Nephron progenitor cell (in vitro differentiated cells): ENCODE data around the gene EPAS1.

ENCODE experiments used
- DNase-seq: peaks from one replicate; pipeline ENCODE4 v3.0.0; 2021
- H3K27ac Mint-ChIP-seq: 2 replicates; pipeline ENCODE4 v1.8.0; 2021; ENCODE audit warnings: mild to moderate bottlenecking, moderate library complexity, mixed read lengths
- H3K27me3 Mint-ChIP-seq: 2 replicates; pipeline ENCODE4 v1.8.0; 2021; ENCODE audit warnings: mild to moderate bottlenecking, low read depth, mixed read lengths; ENCODE audit not compliant: poor library complexity
- H3K36me3 Mint-ChIP-seq: 2 replicates; pipeline ENCODE4 v1.8.0; 2021; ENCODE audit warnings: low read depth, mixed read lengths
- H3K4me1 Mint-ChIP-seq: 2 replicates; pipeline ENCODE4 v1.8.0; 2021; ENCODE audit warnings: mixed read lengths
- H3K4me3 Mint-ChIP-seq: 2 replicates; pipeline ENCODE4 v1.8.0; 2021; ENCODE audit warnings: mild to moderate bottlenecking, moderate library complexity, mixed read lengths
- H3K9me3 Mint-ChIP-seq: 2 replicates; pipeline ENCODE4 v1.8.0; 2021; ENCODE audit warnings: mild to moderate bottlenecking, moderate library complexity, mixed read lengths
- CTCF ChIP-seq: fragments of 200-600 bp; sonication (generic); IDR thresholded peaks from 2 replicates; pipeline ENCODE4 v1.5.0; 2021; ENCODE audit warnings: antibody characterized with exemption

EPAS1 gene

GRCh38 chr2:46275995-46276394 lies 21.2 kb upstream of the EPAS1 start:
- Mint-ChIP-seq H3K4me1 (peaks cover 28% of the 10 kb centered on the region), H3K36me3 (no peaks in the 10 kb centered on the region), H3K4me3 (no peak overlapping the region), H3K27ac (no peak overlapping the region), H3K27me3 (peaks cover 31% of the 10 kb centered on the region), H3K9me3 (no peaks in the 10 kb centered on the region)
- peak; percentile 52 for DNase-seq
- TF ChIP-seq CTCF: no peak

DNA sequence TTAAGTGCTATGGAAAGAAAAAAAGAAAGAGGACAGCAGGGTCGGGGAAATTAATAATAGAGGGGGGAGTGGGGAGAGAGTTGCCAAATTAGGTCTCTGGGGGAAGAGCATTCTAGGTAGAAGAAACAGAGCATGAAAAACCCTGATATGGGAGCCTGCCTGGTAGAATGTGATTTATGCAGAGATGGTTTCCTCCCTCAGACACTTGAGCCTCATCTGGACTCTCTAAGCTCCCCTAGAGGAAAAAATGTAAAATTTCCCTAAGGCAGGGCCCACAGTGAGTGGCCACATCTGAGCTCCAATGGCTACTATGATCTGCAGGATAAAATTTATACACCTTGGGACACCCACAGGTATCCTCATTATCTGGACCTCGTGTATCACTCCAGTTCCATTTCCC lies 20.6 kb upstream of the EPAS1 start:
- Mint-ChIP-seq H3K4me1 (peaks cover 28% of the 10 kb centered on the region), H3K36me3 (no peaks in the 10 kb centered on the region), H3K27ac (no peak overlapping the region), H3K9me3 (no peaks in the 10 kb centered on the region), H3K27me3 (peaks cover 32% of the 10 kb centered on the region), H3K4me3 (no peak overlapping the region)
- TF ChIP-seq CTCF: peak; percentile 26
- no peak for DNase-seq

DNA sequence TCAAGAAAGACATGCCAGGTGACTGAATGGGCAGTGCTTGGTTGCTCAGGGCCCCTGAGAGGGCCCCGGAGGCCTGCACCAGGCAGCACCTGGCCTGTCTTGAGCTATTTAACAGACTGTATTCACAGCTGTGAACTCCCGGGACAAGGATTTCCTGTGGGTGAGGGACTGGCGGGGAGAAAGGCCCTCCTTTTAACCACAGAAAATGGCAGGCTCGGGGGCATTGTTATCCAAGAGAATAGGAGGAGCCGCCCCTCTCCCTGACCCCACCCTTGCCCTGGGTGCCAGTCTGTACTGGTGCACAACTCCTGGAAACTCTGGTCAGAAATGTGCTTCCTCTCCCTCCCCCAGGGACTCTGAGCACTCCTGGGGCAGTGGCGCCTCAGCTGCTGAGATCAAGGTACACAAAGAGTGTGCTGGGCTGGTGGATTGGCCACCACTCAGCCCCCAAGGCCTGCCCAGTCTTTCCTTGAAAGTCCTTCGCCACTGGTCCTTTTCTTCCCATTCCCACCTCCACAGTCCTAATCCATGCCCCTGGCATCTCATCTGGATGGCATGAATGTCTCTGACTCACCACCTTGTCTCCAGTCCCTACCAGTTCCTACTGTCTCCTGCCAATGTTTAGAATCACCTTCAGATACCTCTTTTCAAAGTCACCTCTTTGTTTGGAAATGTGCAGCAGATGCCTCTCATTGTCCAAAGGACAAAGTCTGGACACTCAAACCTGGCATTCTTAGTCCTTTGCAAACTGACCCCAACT lies 19.6 kb upstream of the EPAS1 start:
- peaks cover 38% of the 10 kb centered on the region for H3K27me3 Mint-ChIP-seq
- no peak overlapping the region for H3K4me3 Mint-ChIP-seq
- no peaks in the 10 kb centered on the region for H3K36me3 Mint-ChIP-seq
- no peak for TF ChIP-seq CTCF
- H3K4me1 Mint-ChIP-seq: peaks cover 28% of the 10 kb centered on the region
- H3K27ac Mint-ChIP-seq: no peak overlapping the region
- DNase-seq: no peak
- H3K9me3 Mint-ChIP-seq: no peaks in the 10 kb centered on the region

DNA sequence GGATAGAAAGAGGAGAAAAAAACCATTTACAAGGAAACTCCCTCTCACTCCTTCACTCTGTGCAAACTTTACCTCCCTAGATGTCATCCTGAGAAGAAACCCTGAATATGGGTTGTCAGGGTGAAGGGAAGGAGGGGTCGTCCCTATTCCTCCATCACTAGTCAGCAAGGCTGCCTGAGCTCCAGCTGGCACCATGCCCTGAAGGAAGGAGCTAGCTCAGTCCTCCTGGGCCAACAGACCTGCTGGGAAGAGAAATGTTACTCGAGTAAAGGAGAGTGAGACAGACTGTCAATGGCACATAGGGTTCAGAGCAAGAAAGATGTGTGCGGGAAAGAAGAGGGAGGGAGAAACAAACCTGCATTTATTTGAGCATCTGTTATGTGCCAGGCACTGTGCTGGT lies 18.3 kb upstream of the EPAS1 start:
- Mint-ChIP-seq H3K27me3 (peaks cover 35% of the 10 kb centered on the region), H3K9me3 (no peaks in the 10 kb centered on the region), H3K27ac (no peak overlapping the region), H3K4me3 (no peak overlapping the region), H3K36me3 (no peaks in the 10 kb centered on the region), H3K4me1 (peaks cover 27% of the 10 kb centered on the region)
- no peak for TF ChIP-seq CTCF
- no peak for DNase-seq

- H3K9me3 Mint-ChIP-seq: no peaks in the 10 kb centered on the region
- TF ChIP-seq CTCF: no peak
- H3K4me1 Mint-ChIP-seq: peaks cover 32% of the 10 kb centered on the region
- no peak overlapping the region for H3K27ac Mint-ChIP-seq
- DNase-seq: no peak
- H3K36me3 Mint-ChIP-seq: no peaks in the 10 kb centered on the region
- H3K4me3 Mint-ChIP-seq: no peak overlapping the region
- H3K27me3 Mint-ChIP-seq: peaks cover 24% of the 10 kb centered on the region
Observed at GRCh38 chr2:46281939-46282338, 15.3 kb upstream of the EPAS1 start.

GRCh38 chr2:46283693-46284092 lies 13.5 kb upstream of the EPAS1 start:
- Mint-ChIP-seq H3K27ac (no peak overlapping the region), H3K9me3 (no peaks in the 10 kb centered on the region), H3K36me3 (no peaks in the 10 kb centered on the region), H3K27me3 (peaks cover 20% of the 10 kb centered on the region), H3K4me3 (no peak overlapping the region), H3K4me1 (peaks cover 21% of the 10 kb centered on the region)
- no peak for TF ChIP-seq CTCF
- no peak for DNase-seq
